Measurements from ENCODE around the gene SLC22A8.

DNA sequence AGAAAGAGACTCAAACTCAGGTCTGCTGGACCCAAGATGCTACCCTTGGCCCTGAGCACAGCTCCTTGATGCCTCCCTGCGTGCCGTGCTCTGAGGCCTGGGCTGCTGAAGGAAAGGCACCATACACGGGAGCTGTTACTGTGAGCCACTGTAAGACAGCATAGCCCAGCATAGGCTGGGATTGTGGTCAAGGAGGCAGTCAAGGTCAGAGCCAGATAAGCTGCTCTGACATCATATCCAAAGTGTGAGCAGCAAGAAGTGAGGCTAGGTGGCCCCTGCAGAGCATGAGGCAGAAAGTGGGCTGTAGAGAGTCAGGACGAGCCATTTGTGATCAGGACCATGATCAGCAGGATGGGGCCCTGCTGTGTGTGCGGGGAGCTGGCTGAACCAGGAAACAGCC, 7.7 kb downstream of the SLC22A8 start:
- no peak for TF ChIP-seq TARDBP (IDR thresholded peaks at IDR 0.05)
- TF ChIP-seq LEF1 (IDR thresholded peaks at IDR 0.05; ENCODE audit: borderline replicate concordance), result no peak
- TF ChIP-seq ZNF384 (IDR thresholded peaks at IDR 0.05), result no peak
- TF ChIP-seq SP1 (IDR thresholded peaks at IDR 0.05), result no peak
- no peak for TF ChIP-seq ARNT (IDR thresholded peaks at IDR 0.05)
- no peak for TF ChIP-seq SUZ12 (IDR thresholded peaks at IDR 0.05)
- TF ChIP-seq FOXM1 (IDR thresholded peaks at IDR 0.05; ENCODE audit: borderline replicate concordance), result no peak
- TF ChIP-seq FOXA1 (IDR thresholded peaks at IDR 0.05), result no peak
- TF ChIP-seq HDGF (IDR thresholded peaks at IDR 0.05; ENCODE audit: borderline replicate concordance), result no peak
- TF ChIP-seq CTBP1 (IDR thresholded peaks at IDR 0.05; ENCODE audit: borderline replicate concordance), result no peak
- no peak for TF ChIP-seq ELF4 (IDR thresholded peaks at IDR 0.05)
- TF ChIP-seq, protein P1, sequence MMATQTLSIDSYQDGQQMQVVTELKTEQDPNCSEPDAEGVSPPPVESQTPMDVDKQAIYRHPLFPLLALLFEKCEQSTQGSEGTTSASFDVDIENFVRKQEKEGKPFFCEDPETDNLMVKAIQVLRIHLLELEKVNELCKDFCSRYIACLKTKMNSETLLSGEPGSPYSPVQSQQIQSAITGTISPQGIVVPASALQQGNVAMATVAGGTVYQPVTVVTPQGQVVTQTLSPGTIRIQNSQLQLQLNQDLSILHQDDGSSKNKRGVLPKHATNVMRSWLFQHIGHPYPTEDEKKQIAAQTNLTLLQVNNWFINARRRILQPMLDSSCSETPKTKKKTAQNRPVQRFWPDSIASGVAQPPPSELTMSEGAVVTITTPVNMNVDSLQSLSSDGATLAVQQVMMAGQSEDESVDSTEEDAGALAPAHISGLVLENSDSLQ (IDR thresholded peaks at IDR 0.05), result no peak
- no peak for TF ChIP-seq NFRKB (IDR thresholded peaks at IDR 0.05)

Measured in HEK293T (cell line).